Renal cortex interstitium (tissue), 15 donors: ENCODE results near the gene NPFF. TPM values are rescaled to one million over a fixed set of nuclear protein-coding genes. Genes with fewer than 3 reads are reported as not detected.
"Not testable (repeated sequence)": the region's sequence is repeated elsewhere in the genome, so short reads cannot be mapped to it uniquely, and the experiment has no call there.

Source experiments
- DNase-seq, 11 donors: peaks; one replicate each; pipeline ENCODE4 v3.0.0-alpha.2; 2013; ENCODE audit warnings: low read depth in 9 of 11, low spot score in 4 of 11; ENCODE audit errors: extremely low read depth in 1 of 11
- long read RNA-seq, 16 experiments: transcript quantifications; one replicate each; lab custom pipeline, GENCODE V29; 2026
- polyA plus RNA-seq, 3 donors: library from polyadenylated mRNA; unstranded; fragments of 120-200 nt; gene quantifications; one replicate each; pipeline ENCODE4 v1.2.1, GENCODE V29; 2013; ENCODE audit not compliant: insufficient read length in 3 of 3

Gene NPFF
- polyA plus RNA-seq: under 1 TPM; 0.47 to 1.00 (median 0.81) TPM
- long read RNA-seq, donor 1: 0 reads
- long read RNA-seq, donor 2: 0 reads
- long read RNA-seq, donor 3: 0 reads
- long read RNA-seq, donor 4: 0 reads
- long read RNA-seq, donor 5: 0 reads
- long read RNA-seq, donor 6: 0 reads
- long read RNA-seq, donor 7: 0 reads
- long read RNA-seq, donor 8: 0 reads
- long read RNA-seq, donor 9: 0 reads
- long read RNA-seq, donor 10: 0 reads
- long read RNA-seq, donor 11: 0 reads
- long read RNA-seq, donor 12: 0 reads
- long read RNA-seq, donor 13: 0 reads
- long read RNA-seq, donor 14: 0 reads
- long read RNA-seq, donor 15: 0 reads
- long read RNA-seq, donor 16: 0 reads

GRCh38 chr12:53506881-53507602, at the start of gene NPFF:
TSS of gene NPFF (minus strand) at chr12:53507484. CDS start at chr12:53507474, 10 bp downstream.
- no peak for DNase-seq

- DNase-seq: no peak
Observed at GRCh38 chr12:53552361-53553327, 45.4 kb upstream of the NPFF start.

- DNase-seq: peak in 1 of 11 donors; percentile 25
Observed at GRCh38 chr12:53551889-53552291, 44.6 kb upstream of the NPFF start.

GRCh38 chr12:53550595-53550994, 43.3 kb upstream of the NPFF start:
- DNase-seq: no peak

- DNase-seq: not testable (repeated sequence)
Observed at GRCh38 chr12:53550131-53550530, 42.8 kb upstream of the NPFF start.

- not testable (repeated sequence) for DNase-seq
Observed at GRCh38 chr12:53548354-53548753, 41.1 kb upstream of the NPFF start.

- DNase-seq: peak in 6 of 11 donors; percentile 46 to 70 (median 56)
Observed at GRCh38 chr12:53543539-53543938, 36.3 kb upstream of the NPFF start.

- DNase-seq: no peak
Observed at GRCh38 chr12:53539526-53539925, 32.2 kb upstream of the NPFF start.

- DNase-seq: no peak
Observed at GRCh38 chr12:53538209-53538689, 31.0 kb upstream of the NPFF start.

GRCh38 chr12:53536962-53537361, 29.7 kb upstream of the NPFF start:
- DNase-seq: no peak

GRCh38 chr12:53533471-53533870, 26.2 kb upstream of the NPFF start:
- no peak for DNase-seq

GRCh38 chr12:53532524-53533445, 25.5 kb upstream of the NPFF start:
- no peak for DNase-seq

- DNase-seq: no peak
Observed at GRCh38 chr12:53532021-53532420, 24.7 kb upstream of the NPFF start.

- no peak for DNase-seq
Observed at GRCh38 chr12:53530920-53531319, 23.6 kb upstream of the NPFF start.

GRCh38 chr12:53530061-53530460, 22.8 kb upstream of the NPFF start:
- no peak for DNase-seq

GRCh38 chr12:53524476-53524875, 17.2 kb upstream of the NPFF start:
- DNase-seq: no peak

GRCh38 chr12:53523131-53523530, 15.8 kb upstream of the NPFF start:
- DNase-seq: no peak

- DNase-seq: no peak
Observed at GRCh38 chr12:53518381-53518780, 11.1 kb upstream of the NPFF start.
